Endothelial cell of umbilical vein (primary cell): ENCODE measurements around the gene KIF6. TPM values are rescaled to one million over a fixed set of nuclear protein-coding genes. Genes with fewer than 3 reads are reported as not detected.

Source experiments
- BruUV-seq: library from RNA; stranded (reverse); fragments of 400-500 nt; replicated peaks from 2 replicates; lab custom pipeline; 2021; lab: Mats Ljungman, UMichigan
- CTCF ChIA-PET: fragments of 300-600, 350-600 bp; sonication (Branson Sonifier 250); formaldehyde crosslinking; loops from one replicate; lab custom pipeline; 2021; ENCODE audit warnings: antibody characterized with exemption, inconsistent platforms; lab: Charles Lee
- POLR2A ChIA-PET: fragments of 300-600, 350-600 bp; sonication (Branson Sonifier 250); formaldehyde crosslinking; loops from one replicate; lab custom pipeline; 2021; ENCODE audit warnings: antibody characterized with exemption, inconsistent platforms; lab: Charles Lee
- DNase-seq: peaks from one replicate; pipeline ENCODE4 v3.0.0-alpha.2; 2011; ENCODE audit warnings: low read depth, low spot score
- FAIRE-seq: peaks from 2 replicates; lab custom pipeline; 2011; peaks lifted over from hg19 to GRCh38; lab: Jason Lieb, UNC
- H2AFZ ChIP-seq: 2 replicates; pipeline ENCODE4 v1.6.0; 2012; ENCODE audit warnings: low read depth, low read length, control low read depth, inconsistent platforms
- H3K27ac ChIP-seq: 2 replicates; pipeline ENCODE4 v1.5.1; 2011; ENCODE audit warnings: low read depth, mild to moderate bottlenecking, control low read depth, low read length, moderate library complexity; ENCODE audit not compliant: insufficient read depth
- H3K27me3 ChIP-seq, 2 experiments: 2 replicates each; pipeline versions ENCODE4 v1.6.0 to v1.6.1; 2011; ENCODE audit warnings: low read length in 2 of 2, mixed read lengths in 1 of 2; ENCODE audit not compliant: control insufficient read depth in 2 of 2, insufficient read depth in 2 of 2
- H3K36me3 ChIP-seq, 2 experiments: 2 replicates in 1 of 2; 3 replicates in 1 of 2; pipeline ENCODE4 v1.5.1; 2011; ENCODE audit warnings: low read length in 2 of 2, mild to moderate bottlenecking in 1 of 2, moderate library complexity in 1 of 2; ENCODE audit not compliant: control insufficient read depth in 2 of 2, insufficient read depth in 2 of 2; ENCODE audit errors: extremely low read depth in 1 of 2
- H3K4me1 ChIP-seq: 3 replicates; pipeline ENCODE4 v1.5.1; 2011; ENCODE audit warnings: mild to moderate bottlenecking, low read length; ENCODE audit not compliant: control insufficient read depth, insufficient read depth; ENCODE audit errors: extremely low read depth
- H3K4me2 ChIP-seq: 2 replicates; pipeline ENCODE4 v1.6.1; 2011; ENCODE audit warnings: low read length, control low read depth, mixed read lengths; ENCODE audit not compliant: insufficient read depth
- H3K4me3 ChIP-seq, 3 experiments: fragments of 200-600 bp in 1 of 3; sonication (generic), shearing (Covaris generic) in 1 of 3; replicated peaks in 1 of 3; 2 replicates each; pipeline ENCODE4 v1.5.1; 2011 to 2016; ENCODE audit warnings: control low read depth in 3 of 3, low read length in 3 of 3, mild to moderate bottlenecking in 2 of 3, inconsistent platforms in 1 of 3, low read depth in 1 of 3, moderate library complexity in 1 of 3; ENCODE audit not compliant: insufficient read depth in 1 of 3
- H3K79me2 ChIP-seq: 2 replicates; pipeline ENCODE4 v1.6.0; 2012; ENCODE audit warnings: low read length, inconsistent platforms; ENCODE audit not compliant: control insufficient read depth, insufficient read depth
- H3K9ac ChIP-seq: replicated peaks from 2 replicates; pipeline ENCODE3; 2011; ENCODE audit warnings: low read length, control low read depth; ENCODE audit not compliant: insufficient read depth; ENCODE audit errors: extremely low read depth
- H3K9me1 ChIP-seq: replicated peaks from 3 replicates; pipeline ENCODE4 v1.6.0; 2011; ENCODE audit warnings: mild to moderate bottlenecking, low read length; ENCODE audit not compliant: control insufficient read depth, insufficient read depth; ENCODE audit errors: extremely low read depth
- H3K9me3 ChIP-seq: replicated peaks from 2 replicates; pipeline ENCODE4 v1.5.1; 2012; ENCODE audit warnings: low read length, inconsistent platforms; ENCODE audit not compliant: control insufficient read depth, insufficient read depth
- H4K20me1 ChIP-seq: replicated peaks from 2 replicates; pipeline ENCODE3; 2011; ENCODE audit warnings: mild to moderate bottlenecking, low read length; ENCODE audit not compliant: control insufficient read depth, insufficient read depth; ENCODE audit errors: extremely low read depth
- CTCF ChIP-seq, 2 donors: IDR thresholded peaks; 1 replicate in 1 of 2; 2 replicates in 1 of 2; pipeline ENCODE4 v1.5.1; 2011; ENCODE audit warnings: low read length in 2 of 2, mild to moderate bottlenecking in 2 of 2, moderate library complexity in 2 of 2, control low read depth in 1 of 2, inconsistent platforms in 1 of 2, low read depth in 1 of 2; ENCODE audit not compliant: insufficient read depth in 1 of 2; ENCODE audit errors: extremely low read depth in 1 of 2
- EZH2 ChIP-seq: IDR thresholded peaks from 2 replicates; pipeline ENCODE4 v1.6.1; 2012; ENCODE audit warnings: borderline replicate concordance, low read depth, mild to moderate bottlenecking, moderate library complexity, low read length, inconsistent platforms; ENCODE audit not compliant: severe bottlenecking
- FOS ChIP-seq: IDR thresholded peaks from 2 replicates; pipeline ENCODE4 v1.6.1; 2011; ENCODE audit warnings: mild to moderate bottlenecking, low read length, moderate library complexity, borderline replicate concordance; ENCODE audit not compliant: insufficient read depth
- GATA2 ChIP-seq: IDR thresholded peaks from 2 replicates; pipeline ENCODE4 v1.7.0; 2011; ENCODE audit warnings: low read depth, mild to moderate bottlenecking, moderate library complexity, mixed read lengths, low read length; ENCODE audit not compliant: insufficient read length, insufficient read depth
- JUN ChIP-seq: IDR thresholded peaks from 2 replicates; pipeline ENCODE4 v1.6.1; 2011; ENCODE audit warnings: borderline replicate concordance, low read depth; ENCODE audit not compliant: insufficient read length, insufficient read depth
- MAX ChIP-seq: IDR thresholded peaks from 2 replicates; pipeline ENCODE4 v1.6.1; 2011; ENCODE audit not compliant: insufficient read depth, insufficient read length
- MYC ChIP-seq: IDR thresholded peaks from one replicate; pipeline ENCODE4 v1.6.1; 2011; ENCODE audit warnings: mild to moderate bottlenecking, low read depth, low read length
- POLR2A ChIP-seq: IDR thresholded peaks from 2 replicates; pipeline ENCODE4 v1.6.1; 2012; ENCODE audit warnings: low read depth, mild to moderate bottlenecking, control low read depth, low read length
- POLR2AphosphoS5 ChIP-seq: IDR thresholded peaks from 2 replicates; pipeline ENCODE4 v1.6.1; 2012; ENCODE audit warnings: low read depth, mild to moderate bottlenecking, control low read depth, low read length, moderate library complexity; ENCODE audit not compliant: insufficient read depth
- dilution Hi-C: fragments of 300-500 bp; cut with MboI; formaldehyde crosslinking; loops from one replicate; pipeline ENCODE4 v1.15.0; 2019; ENCODE audit warnings: low sequenced_read_pairs; ENCODE audit not compliant: extremely low pct_ligation_motif_present
- intact Hi-C: fragments of 100-400 bp; cut with micrococcal nuclease; formaldehyde crosslinking; loops from one replicate; pipeline ENCODE4 v1.10.0; 2022
- polyA plus RNA-seq, 4 experiments: library from polyadenylated mRNA; depleted of rRNA in 3 of 4; stranded (reverse) in 3 of 4; unstranded in 1 of 4; fragments of >200 nt; gene quantifications; 2 replicates each; pipeline versions ENCODE4 v1.2.1 to v1.2.3, GENCODE V29; 2011 to 2012; ENCODE audit warnings: missing spikeins in 1 of 4
- total RNA-seq: library from RNA; stranded (reverse); gene quantifications from 2 replicates; pipeline ENCODE4 v1.2.3, GENCODE V29; 2021

The KIF6 gene
- total and polyA plus RNA-seq, 2 donors (not counting 3 experiments of a cell fraction or from before 2014, with no cell fraction given): not detected

- H3K9me1 ChIP-seq: no peaks in the 10 kb centered on the region
- H3K4me1 ChIP-seq: no peaks in the 10 kb centered on the region
- no peaks in the 10 kb centered on the region for H3K79me2 ChIP-seq
- FAIRE-seq (no peak), DNase-seq (no peak)
- POLR2A ChIA-PET: no interaction called here
- H3K4me2 ChIP-seq: no peak overlapping the region
- intact Hi-C loops (no loop called here), dilution Hi-C loops (no loop called here)
- H3K9ac ChIP-seq: no peak overlapping the region
- no peaks in the 10 kb centered on the region for H3K9me3 ChIP-seq
- H2AFZ ChIP-seq: no peak overlapping the region
- no peaks in the 10 kb centered on the region for H3K27me3 ChIP-seq
- H3K36me3 ChIP-seq: no peaks in the 10 kb centered on the region
- TF ChIP-seq MAX (no peak), FOS (no peak), POLR2A (no peak), EZH2 (no peak), JUN (no peak), MYC (no peak), GATA2 (no peak), CTCF (IDR thresholded peaks at IDR 0.05; ENCODE audit: extremely low read depth in 1 of 2, insufficient read depth in 1 of 2, low read depth in 1 of 2, low read length in 2 of 2) (no peak), POLR2AphosphoS5 (no peak)
- BruUV-seq: no TSS peak
- H4K20me1 ChIP-seq: no peaks in the 10 kb centered on the region
- H3K27ac ChIP-seq: no peak overlapping the region
- H3K4me3 ChIP-seq: no peak overlapping the region
- CTCF ChIA-PET: no interaction called here
These were observed 164.3 kb downstream of the KIF6 start for GRCh38 chr6:39560915-39561314.
